A673 (cell line): ENCODE measurements around the gene GPC6. TPM values are rescaled to one million over a fixed set of nuclear protein-coding genes. Genes with fewer than 3 reads are reported as not detected.

Experiments used
- BruUV-seq: library from RNA; stranded (reverse); fragments of 400-500 nt; replicated peaks from 2 replicates; lab custom pipeline; 2021; lab: Mats Ljungman, UMichigan
- CTCF ChIA-PET: fragments of 300-600 bp; sonication (Branson Sonifier 250); formaldehyde crosslinking; loops from one replicate; lab custom pipeline; 2022; ENCODE audit warnings: antibody characterized with exemption; lab: Charles Lee
- POLR2A ChIA-PET: fragments of 300-600 bp; sonication (Branson Sonifier 250); formaldehyde crosslinking; loops from one replicate; lab custom pipeline; 2022; ENCODE audit warnings: antibody characterized with exemption; ENCODE audit not compliant: low non-redundant PET; lab: Charles Lee
- DNase-seq: peaks from one replicate; pipeline ENCODE4 v3.0.0-alpha.2; 2015; ENCODE audit warnings: low spot score
- H3K27ac ChIP-seq: fragments of 200-600 bp; sonication (generic); 2 replicates; pipeline ENCODE4 v1.5.1; 2016; ENCODE audit warnings: mixed run types, low read depth, mild to moderate bottlenecking, mixed read lengths, antibody characterized with exemption, low read length; ENCODE audit not compliant: poor library complexity, severe bottlenecking
- H3K27me3 ChIP-seq: fragments of 200-600 bp; sonication (generic); replicated peaks from 2 replicates; pipeline ENCODE4 v1.6.1; 2017; ENCODE audit warnings: mixed run types, low read depth, mild to moderate bottlenecking, mixed read lengths, antibody characterized with exemption, low read length; ENCODE audit not compliant: insufficient read depth, poor library complexity
- H3K36me3 ChIP-seq: fragments of 200-600 bp; sonication (generic); 2 replicates; pipeline ENCODE4 v1.6.1; 2016; ENCODE audit warnings: mixed run types, mild to moderate bottlenecking, mixed read lengths, antibody characterized with exemption, low read length; ENCODE audit not compliant: insufficient read depth, poor library complexity, severe bottlenecking
- H3K4me1 ChIP-seq: fragments of 200-600 bp; sonication (generic); 2 replicates; pipeline ENCODE4 v1.6.1; 2017; ENCODE audit warnings: mixed run types, mild to moderate bottlenecking, mixed read lengths, antibody characterized with exemption, low read length; ENCODE audit not compliant: insufficient read depth, poor library complexity, severe bottlenecking
- H3K4me3 ChIP-seq: fragments of 200-600 bp; sonication (generic); 2 replicates; pipeline ENCODE4 v1.5.1; 2016; ENCODE audit warnings: low read depth, mixed run types, mild to moderate bottlenecking, mixed read lengths, low read length; ENCODE audit not compliant: poor library complexity, severe bottlenecking
- H3K9me3 ChIP-seq: fragments of 200-600 bp; sonication (generic); 2 replicates; pipeline ENCODE4 v1.6.1; 2016; ENCODE audit warnings: mixed run types, low read depth, mild to moderate bottlenecking, mixed read lengths, antibody characterized with exemption, low read length; ENCODE audit not compliant: poor library complexity, severe bottlenecking
- EZH2 ChIP-seq: fragments of 200-600 bp; sonication (generic); IDR thresholded peaks from 2 replicates; pipeline ENCODE4 v1.6.1; 2017; ENCODE audit warnings: borderline replicate concordance, low read depth, mild to moderate bottlenecking, mixed read lengths, antibody characterized with exemption, low read length; ENCODE audit not compliant: poor library complexity, severe bottlenecking
- intact Hi-C: fragments of 100-400 bp; cut with micrococcal nuclease; formaldehyde crosslinking; loops from one replicate; pipeline ENCODE4 v1.10.0; 2022; ENCODE audit not compliant: unreplicated experiment
- total RNA-seq: library from RNA; stranded (reverse); gene quantifications from 2 replicates; pipeline ENCODE4 v1.2.3, GENCODE V29; 2021
- TF ChIP-seq, protein P1 (sequence below): fragments of 300-800, 200-600 bp; sonication (generic); conservative IDR thresholded peaks from 2 replicates; pipeline ENCODE4 v1.5.1; 2017; ENCODE audit warnings: low read depth, mild to moderate bottlenecking, antibody characterized with exemption, low read length, moderate library complexity, mixed read lengths

The GPC6 gene
- total RNA-seq, 1 experiment from 2014 or later: 23.3 TPM

DNA sequence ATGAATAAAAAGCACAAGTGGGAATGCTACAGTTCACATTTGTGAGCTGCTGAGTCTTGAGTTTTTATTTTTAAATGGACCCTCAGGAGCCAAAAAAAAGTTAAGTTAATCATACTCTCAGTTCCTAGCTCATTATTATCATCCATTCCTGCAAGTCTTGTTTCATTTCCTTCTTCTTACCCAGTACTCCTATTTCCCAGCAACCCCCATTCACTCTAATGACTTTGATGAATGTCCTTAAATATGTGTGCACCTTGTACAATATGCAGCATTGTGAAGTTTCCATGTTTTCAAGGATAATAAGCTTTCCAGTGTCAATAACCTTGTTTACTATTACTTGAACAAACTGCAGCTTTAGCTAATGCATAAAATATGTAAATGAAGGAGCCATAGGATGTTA is 886.6 kb downstream of the GPC6 start:
- no peak overlapping the region for H3K27ac ChIP-seq
- ChIA-PET POLR2A (no interaction called here), CTCF (no interaction called here)
- DNase-seq: no peak
- H3K9me3 ChIP-seq: no peaks in the 10 kb centered on the region
- peaks cover 4% of the 10 kb centered on the region for H3K4me1 ChIP-seq
- H3K36me3 ChIP-seq: no peaks in the 10 kb centered on the region
- TF ChIP-seq, protein P1, sequence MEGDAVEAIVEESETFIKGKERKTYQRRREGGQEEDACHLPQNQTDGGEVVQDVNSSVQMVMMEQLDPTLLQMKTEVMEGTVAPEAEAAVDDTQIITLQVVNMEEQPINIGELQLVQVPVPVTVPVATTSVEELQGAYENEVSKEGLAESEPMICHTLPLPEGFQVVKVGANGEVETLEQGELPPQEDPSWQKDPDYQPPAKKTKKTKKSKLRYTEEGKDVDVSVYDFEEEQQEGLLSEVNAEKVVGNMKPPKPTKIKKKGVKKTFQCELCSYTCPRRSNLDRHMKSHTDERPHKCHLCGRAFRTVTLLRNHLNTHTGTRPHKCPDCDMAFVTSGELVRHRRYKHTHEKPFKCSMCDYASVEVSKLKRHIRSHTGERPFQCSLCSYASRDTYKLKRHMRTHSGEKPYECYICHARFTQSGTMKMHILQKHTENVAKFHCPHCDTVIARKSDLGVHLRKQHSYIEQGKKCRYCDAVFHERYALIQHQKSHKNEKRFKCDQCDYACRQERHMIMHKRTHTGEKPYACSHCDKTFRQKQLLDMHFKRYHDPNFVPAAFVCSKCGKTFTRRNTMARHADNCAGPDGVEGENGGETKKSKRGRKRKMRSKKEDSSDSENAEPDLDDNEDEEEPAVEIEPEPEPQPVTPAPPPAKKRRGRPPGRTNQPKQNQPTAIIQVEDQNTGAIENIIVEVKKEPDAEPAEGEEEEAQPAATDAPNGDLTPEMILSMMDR: no peak
- TF ChIP-seq EZH2: no peak
- H3K27me3 ChIP-seq: no peaks in the 10 kb centered on the region
- intact Hi-C loops: no loop called here
- no peak overlapping the region for H3K4me3 ChIP-seq
- BruUV-seq: no TSS peak

DNA sequence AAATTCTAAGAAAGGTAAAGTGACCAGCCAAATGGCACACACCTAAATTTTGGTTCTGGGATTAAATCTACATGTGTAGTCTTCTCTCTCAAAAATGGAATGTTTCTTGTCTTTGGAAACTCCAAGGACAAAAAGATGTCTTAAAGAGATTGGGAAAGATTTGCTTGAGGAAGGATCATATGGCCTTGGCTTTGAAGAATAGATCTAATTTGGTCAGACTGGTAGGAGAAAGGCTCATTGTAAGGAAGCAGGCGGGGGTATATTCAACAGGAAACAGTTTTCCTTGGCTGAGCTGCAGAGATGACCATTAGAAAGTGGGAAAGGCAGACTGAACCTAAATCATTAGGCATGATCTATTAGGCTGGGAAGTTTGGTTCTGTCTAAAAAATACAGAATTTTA is 887.6 kb downstream of the GPC6 start:
- ChIA-PET POLR2A (no interaction called here), CTCF (no interaction called here)
- BruUV-seq: no TSS peak
- Histone ChIP-seq H3K4me1 (peaks cover under 1% of the 10 kb centered on the region), H3K4me3 (no peak overlapping the region), H3K36me3 (no peaks in the 10 kb centered on the region), H3K27me3 (no peaks in the 10 kb centered on the region), H3K9me3 (no peaks in the 10 kb centered on the region), H3K27ac (no peak overlapping the region)
- no peak for TF ChIP-seq EZH2
- TF ChIP-seq, protein P1: no peak
- intact Hi-C loops: no loop called here
- DNase-seq: no peak

DNA sequence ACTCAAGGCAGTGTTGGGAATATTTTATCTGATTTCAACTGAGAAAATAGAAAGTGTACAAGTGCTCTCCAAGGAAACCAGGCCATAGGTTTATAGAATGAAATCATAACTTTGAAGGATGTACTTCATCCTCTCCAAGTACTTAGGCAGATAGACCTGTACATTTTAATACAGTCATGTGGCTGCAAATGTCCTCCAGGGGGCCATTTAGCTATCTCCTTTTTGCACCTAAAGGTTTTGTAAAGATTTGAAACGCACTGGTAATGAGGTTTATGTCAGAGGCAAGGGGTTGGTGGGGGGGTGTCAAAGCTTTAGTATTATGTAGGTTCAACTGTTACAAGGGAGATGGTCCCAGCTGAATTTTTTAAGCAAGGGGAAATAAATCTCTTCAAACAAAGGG is 888.4 kb downstream of the GPC6 start:
- TF ChIP-seq, protein P1: 0 out of 2 replicates have a peak, but pooled peaks have one; percentile 37
- no peak for TF ChIP-seq EZH2
- Histone ChIP-seq H3K27ac (no peak overlapping the region), H3K27me3 (no peaks in the 10 kb centered on the region), H3K4me1 (no peaks in the 10 kb centered on the region), H3K4me3 (no peak overlapping the region), H3K9me3 (no peaks in the 10 kb centered on the region), H3K36me3 (no peaks in the 10 kb centered on the region)
- DNase-seq: peak; percentile 11
- BruUV-seq: no TSS peak
- POLR2A ChIA-PET: no interaction called here
- CTCF ChIA-PET: interaction anchor here (1.1 kb wide), 1 partner anchor 15 kb away, joined by 3 read pairs; no protein-coding TSS in a partner anchor
- intact Hi-C loops: no loop called here
